BLaER1 (cell line): ENCODE results near the gene KCNH1.

Experiments used
- H3K27ac ChIP-seq: shearing (Covaris generic); formaldehyde crosslinking; 2 replicates; pipeline ENCODE4 v1.8.1; 2022
- H3K27me3 ChIP-seq: shearing (Covaris generic); formaldehyde crosslinking; 2 replicates; pipeline ENCODE4 v1.8.1; 2022
- H3K36me3 ChIP-seq: shearing (Covaris generic); formaldehyde crosslinking; 2 replicates; pipeline ENCODE4 v1.8.1; 2022
- H3K4me1 ChIP-seq: shearing (Covaris generic); formaldehyde crosslinking; 2 replicates; pipeline ENCODE4 v1.8.1; 2022
- H3K4me2 ChIP-seq: shearing (Covaris generic); formaldehyde crosslinking; 2 replicates; pipeline ENCODE4 v1.8.1; 2022
- H3K4me3 ChIP-seq: shearing (Covaris generic); formaldehyde crosslinking; 2 replicates; pipeline ENCODE4 v1.8.1; 2022
- H3K9ac ChIP-seq: shearing (Covaris generic); formaldehyde crosslinking; 2 replicates; pipeline ENCODE4 v1.8.1; 2022
- H3K9me3 ChIP-seq: shearing (Covaris generic); formaldehyde crosslinking; 2 replicates; pipeline ENCODE4 v1.8.1; 2022
- H4K20me1 ChIP-seq: shearing (Covaris generic); formaldehyde crosslinking; 2 replicates; pipeline ENCODE4 v1.8.1; 2022
- Cebpa-rat ChIP-seq: shearing (Covaris generic); IDR thresholded peaks from 2 replicates; pipeline ENCODE4 v1.8.1; 2022

KCNH1 gene

GRCh38 chr1:210738256-210738655, 395.7 kb downstream of the KCNH1 start:
- Histone ChIP-seq H4K20me1 (no peaks in the 10 kb centered on the region), H3K4me3 (no peak overlapping the region), H3K4me1 (no peaks in the 10 kb centered on the region), H3K27ac (no peak overlapping the region), H3K36me3 (no peaks in the 10 kb centered on the region), H3K9me3 (no peaks in the 10 kb centered on the region), H3K27me3 (no peaks in the 10 kb centered on the region), H3K9ac (no peak overlapping the region), H3K4me2 (no peak overlapping the region)
- TF ChIP-seq Cebpa-rat: no peak

GRCh38 chr1:210736713-210737112, 397.2 kb downstream of the KCNH1 start:
- Histone ChIP-seq H3K4me2 (no peak overlapping the region), H3K36me3 (no peaks in the 10 kb centered on the region), H3K4me1 (no peaks in the 10 kb centered on the region), H4K20me1 (no peaks in the 10 kb centered on the region), H3K27ac (no peak overlapping the region), H3K9ac (no peak overlapping the region), H3K9me3 (no peaks in the 10 kb centered on the region), H3K4me3 (no peak overlapping the region), H3K27me3 (no peaks in the 10 kb centered on the region)
- TF ChIP-seq Cebpa-rat: no peak

DNA sequence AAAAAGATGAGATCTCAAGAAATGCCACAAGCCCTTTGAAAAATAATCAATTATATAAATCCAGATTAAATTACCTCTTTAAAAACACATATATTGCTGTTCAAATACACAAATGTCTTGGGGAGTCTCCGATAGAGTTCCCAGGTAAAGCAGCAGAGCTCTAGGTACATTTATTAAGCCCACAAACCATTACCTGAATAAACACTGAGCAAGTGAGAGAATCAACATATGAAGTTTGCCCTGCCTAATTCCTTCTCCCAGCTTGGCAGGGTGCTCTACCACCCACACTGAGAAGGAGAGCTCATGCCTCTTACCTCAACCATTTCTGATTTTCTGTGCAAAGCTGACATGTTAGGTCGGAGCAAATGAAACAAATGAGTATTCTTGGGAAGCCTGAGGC, 402.4 kb downstream of the KCNH1 start:
- TF ChIP-seq Cebpa-rat: no peak
- no peaks in the 10 kb centered on the region for H4K20me1 ChIP-seq
- no peaks in the 10 kb centered on the region for H3K36me3 ChIP-seq
- no peaks in the 10 kb centered on the region for H3K9me3 ChIP-seq
- no peak overlapping the region for H3K4me2 ChIP-seq
- H3K27ac ChIP-seq: no peak overlapping the region
- H3K4me3 ChIP-seq: no peak overlapping the region
- peaks cover 10% of the 10 kb centered on the region for H3K4me1 ChIP-seq
- H3K9ac ChIP-seq: no peak overlapping the region
- no peaks in the 10 kb centered on the region for H3K27me3 ChIP-seq

DNA sequence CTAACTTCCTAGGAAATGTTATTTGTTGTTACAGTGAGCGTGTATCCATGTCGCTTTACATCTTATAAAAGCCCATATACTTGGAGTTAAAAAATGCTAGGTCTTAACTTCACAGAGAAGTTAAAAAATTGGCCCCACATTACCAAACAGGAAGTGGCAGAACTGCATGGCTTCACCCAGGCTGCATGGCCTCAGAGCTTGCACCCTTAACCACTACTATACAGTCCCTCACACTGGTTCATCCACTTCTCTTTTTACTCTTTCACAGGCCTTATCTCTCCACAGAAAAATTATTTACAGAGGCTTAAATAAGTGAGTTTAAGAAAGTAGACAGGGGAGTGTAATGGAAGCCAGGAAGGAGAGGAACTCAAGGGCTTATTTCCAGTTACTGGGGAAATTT, 402.8 kb downstream of the KCNH1 start:
- Histone ChIP-seq H3K27ac (no peak overlapping the region), H3K4me3 (no peak overlapping the region), H4K20me1 (no peaks in the 10 kb centered on the region), H3K9me3 (no peaks in the 10 kb centered on the region), H3K9ac (no peak overlapping the region), H3K36me3 (no peaks in the 10 kb centered on the region), H3K27me3 (no peaks in the 10 kb centered on the region), H3K4me1 (peaks cover 10% of the 10 kb centered on the region), H3K4me2 (no peak overlapping the region)
- no peak for TF ChIP-seq Cebpa-rat

GRCh38 chr1:210730023-210730422, 403.9 kb downstream of the KCNH1 start:
- no peak overlapping the region for H3K27ac ChIP-seq
- no peaks in the 10 kb centered on the region for H4K20me1 ChIP-seq
- H3K36me3 ChIP-seq: no peaks in the 10 kb centered on the region
- H3K4me3 ChIP-seq: no peak overlapping the region
- H3K4me2 ChIP-seq: no peak overlapping the region
- H3K27me3 ChIP-seq: no peaks in the 10 kb centered on the region
- no peak for TF ChIP-seq Cebpa-rat
- H3K9me3 ChIP-seq: no peaks in the 10 kb centered on the region
- no peak overlapping the region for H3K9ac ChIP-seq
- peaks cover 10% of the 10 kb centered on the region for H3K4me1 ChIP-seq

GRCh38 chr1:210728437-210729149, 405.4 kb downstream of the KCNH1 start:
- H3K9me3 ChIP-seq: no peaks in the 10 kb centered on the region
- H4K20me1 ChIP-seq: no peaks in the 10 kb centered on the region
- no peak overlapping the region for H3K4me2 ChIP-seq
- H3K9ac ChIP-seq: no peak overlapping the region
- no peak overlapping the region for H3K4me3 ChIP-seq
- no peak overlapping the region for H3K27ac ChIP-seq
- H3K4me1 ChIP-seq: peaks cover 10% of the 10 kb centered on the region
- no peak for TF ChIP-seq Cebpa-rat
- no peaks in the 10 kb centered on the region for H3K36me3 ChIP-seq
- no peaks in the 10 kb centered on the region for H3K27me3 ChIP-seq

DNA sequence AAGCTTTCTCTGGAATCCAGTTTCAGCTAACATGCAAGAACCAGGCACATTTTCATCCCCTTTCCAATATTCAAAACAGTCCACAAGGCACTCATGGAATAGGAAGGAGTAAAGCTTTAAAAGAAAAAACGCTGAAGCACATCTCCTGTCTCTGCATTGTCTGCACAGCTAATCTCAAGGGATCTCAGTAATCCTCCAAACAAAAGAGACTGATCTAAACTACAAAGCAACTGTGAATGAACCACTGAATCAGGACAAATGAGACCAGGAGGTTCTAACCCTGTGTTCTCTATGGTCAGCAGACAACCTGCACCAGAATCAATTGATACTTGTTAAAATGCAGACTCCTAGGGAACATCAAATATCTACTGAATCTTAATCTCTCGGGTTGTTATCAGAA, 406.2 kb downstream of the KCNH1 start:
- Histone ChIP-seq H3K4me1 (peaks cover 10% of the 10 kb centered on the region), H3K9me3 (no peaks in the 10 kb centered on the region), H3K4me3 (no peak overlapping the region), H3K9ac (no peak overlapping the region), H4K20me1 (no peaks in the 10 kb centered on the region), H3K27ac (no peak overlapping the region), H3K4me2 (peak overlapping the region; percentile 18), H3K36me3 (no peaks in the 10 kb centered on the region), H3K27me3 (no peaks in the 10 kb centered on the region)
- TF ChIP-seq Cebpa-rat: no peak

GRCh38 chr1:210726621-210727020, 407.3 kb downstream of the KCNH1 start:
- no peak for TF ChIP-seq Cebpa-rat
- Histone ChIP-seq H3K4me1 (peaks cover 10% of the 10 kb centered on the region), H3K27me3 (no peaks in the 10 kb centered on the region), H3K9me3 (no peaks in the 10 kb centered on the region), H3K4me3 (no peak overlapping the region), H4K20me1 (no peaks in the 10 kb centered on the region), H3K9ac (no peak overlapping the region), H3K4me2 (no peak overlapping the region), H3K36me3 (no peaks in the 10 kb centered on the region), H3K27ac (no peak overlapping the region)

GRCh38 chr1:210724768-210725167, 409.2 kb downstream of the KCNH1 start:
- no peaks in the 10 kb centered on the region for H3K36me3 ChIP-seq
- H4K20me1 ChIP-seq: no peaks in the 10 kb centered on the region
- no peaks in the 10 kb centered on the region for H3K27me3 ChIP-seq
- no peak overlapping the region for H3K9ac ChIP-seq
- no peak for TF ChIP-seq Cebpa-rat
- no peak overlapping the region for H3K4me2 ChIP-seq
- peaks cover 10% of the 10 kb centered on the region for H3K4me1 ChIP-seq
- no peak overlapping the region for H3K4me3 ChIP-seq
- no peak overlapping the region for H3K27ac ChIP-seq
- no peaks in the 10 kb centered on the region for H3K9me3 ChIP-seq

- H3K4me2 ChIP-seq: no peak overlapping the region
- H3K9ac ChIP-seq: no peak overlapping the region
- H3K4me1 ChIP-seq: peaks cover 10% of the 10 kb centered on the region
- H3K36me3 ChIP-seq: no peaks in the 10 kb centered on the region
- no peaks in the 10 kb centered on the region for H3K27me3 ChIP-seq
- H3K9me3 ChIP-seq: no peaks in the 10 kb centered on the region
- H3K27ac ChIP-seq: no peak overlapping the region
- H4K20me1 ChIP-seq: no peaks in the 10 kb centered on the region
- no peak for TF ChIP-seq Cebpa-rat
- no peak overlapping the region for H3K4me3 ChIP-seq
Observed at GRCh38 chr1:210723646-210724045, 410.3 kb downstream of the KCNH1 start.
